CD4-positive, alpha-beta T cell treated with Interleukin-6 for 4 hours (primary cell): Measurements from ENCODE around the gene MAST2.
"Not testable (repeated sequence)": the region's sequence is repeated elsewhere in the genome, so short reads cannot be mapped to it uniquely, and the experiment has no call there.

Source experiments
- DNase-seq: peaks from one replicate; pipeline ENCODE4 v3.0.0-alpha.2; 2020; ENCODE audit warnings: mixed read lengths

The MAST2 gene

DNA sequence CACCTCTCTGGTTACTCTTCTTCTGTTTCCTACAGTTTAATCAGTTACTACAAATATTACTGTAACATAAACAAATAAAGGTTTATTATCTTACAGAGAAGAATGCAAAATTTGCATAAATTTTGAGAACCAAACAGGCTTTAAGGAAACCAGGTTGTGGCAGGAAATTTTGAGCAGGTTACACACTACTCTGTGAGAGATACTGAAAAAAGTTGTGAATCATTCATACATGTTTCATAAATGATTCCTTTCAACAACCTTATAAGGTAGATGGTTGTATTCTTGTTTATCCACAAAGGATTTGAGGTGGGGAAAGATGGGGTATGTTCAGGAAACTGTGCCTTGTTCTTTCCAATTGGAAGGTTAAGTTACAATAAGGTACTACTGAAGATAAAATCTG lies 58.6 kb downstream of the MAST2 start:
- DNase-seq: no peak

DNA sequence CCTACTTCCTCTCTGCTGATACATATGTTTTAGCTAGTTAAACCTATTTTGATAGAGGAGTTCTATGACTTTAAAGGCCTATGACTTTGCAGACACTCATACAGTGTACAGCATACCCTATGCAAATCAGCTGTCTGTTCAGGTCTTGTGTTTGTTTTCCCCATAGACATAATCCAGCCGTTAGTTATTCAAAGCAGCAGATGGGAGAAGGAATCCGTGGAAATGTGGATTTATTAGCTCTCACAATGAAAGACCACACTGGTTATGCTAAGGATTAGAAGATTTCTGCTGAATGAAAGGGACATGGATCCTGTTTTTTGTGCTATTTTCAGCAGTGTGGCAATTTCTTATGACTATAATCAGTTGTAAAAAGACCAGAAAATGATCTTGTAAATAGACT lies 59.8 kb downstream of the MAST2 start:
- DNase-seq: no peak

DNA sequence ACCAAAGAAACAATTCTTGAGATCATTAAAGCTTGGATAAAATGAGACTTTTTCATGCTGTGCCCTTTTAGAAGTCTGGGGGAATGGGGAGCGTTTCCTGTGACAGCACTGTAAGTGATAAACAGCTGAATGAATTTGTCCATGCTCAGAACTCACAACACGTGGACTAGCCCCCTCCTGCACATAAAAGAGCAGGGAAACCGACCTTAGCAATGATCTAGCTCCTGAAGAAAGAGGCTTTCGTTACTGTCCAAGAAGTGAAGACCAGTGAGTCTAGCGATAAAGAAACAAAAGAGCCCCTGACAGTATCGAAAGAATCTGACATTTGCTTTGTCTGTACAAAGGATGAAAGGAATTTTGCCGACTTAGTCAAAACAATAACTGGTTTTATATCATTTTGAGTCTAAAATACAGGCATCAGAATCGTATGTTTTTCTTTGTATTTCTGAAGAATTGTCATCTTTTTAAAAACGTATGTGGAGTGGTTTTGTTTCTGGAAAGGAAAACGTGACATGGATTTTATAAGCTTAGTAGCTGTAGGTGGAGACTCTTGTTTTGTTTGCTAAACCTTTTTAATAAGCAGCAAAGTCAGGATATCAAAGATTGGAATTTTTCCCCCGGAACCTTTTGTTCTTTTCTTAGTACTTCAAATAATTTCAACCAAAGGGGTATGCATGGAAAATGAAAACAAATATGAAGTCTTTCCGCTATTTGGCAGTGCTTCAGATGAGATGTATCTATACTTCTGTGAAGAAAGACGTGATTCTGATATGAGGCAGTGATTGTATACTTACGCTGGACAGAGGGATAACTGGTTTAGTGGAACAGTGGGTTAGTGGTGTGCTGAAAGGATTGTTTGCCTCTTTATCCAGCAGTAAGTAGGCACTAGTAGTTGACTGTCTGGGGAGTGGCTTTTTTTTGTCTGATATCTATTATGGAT lies 61.0 kb downstream of the MAST2 start:
- no peak for DNase-seq

DNA sequence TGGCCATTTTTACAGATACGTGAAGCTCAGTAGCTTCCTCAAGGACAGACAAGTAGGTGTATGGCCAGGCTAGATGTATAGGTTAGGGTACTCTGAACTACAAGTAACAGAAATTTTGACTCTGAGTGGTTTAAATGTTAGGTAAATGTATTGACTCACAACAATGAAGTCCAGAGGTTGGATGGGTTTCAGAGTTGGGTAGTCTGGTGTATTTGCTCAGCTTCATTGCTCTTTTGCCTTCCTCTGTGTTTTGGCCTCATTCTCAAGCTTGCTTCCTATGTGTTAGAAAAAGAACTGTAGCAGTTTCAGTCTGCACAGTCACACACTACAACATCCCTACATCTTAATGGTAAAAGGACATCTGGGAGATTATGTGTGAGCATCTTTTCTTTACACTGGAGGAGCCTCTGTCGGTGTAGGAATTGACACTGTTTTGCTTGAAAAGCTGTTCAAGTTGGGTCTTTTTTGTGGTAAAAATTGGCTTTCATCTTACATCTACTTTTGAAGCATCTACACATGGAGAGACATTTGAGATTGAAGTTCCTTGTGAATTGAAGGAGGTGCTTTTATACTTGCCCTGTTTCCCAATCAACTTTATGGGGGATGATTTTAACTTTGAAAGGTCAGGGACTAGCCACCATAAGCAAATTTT lies 64.4 kb downstream of the MAST2 start:
- no peak for DNase-seq

DNA sequence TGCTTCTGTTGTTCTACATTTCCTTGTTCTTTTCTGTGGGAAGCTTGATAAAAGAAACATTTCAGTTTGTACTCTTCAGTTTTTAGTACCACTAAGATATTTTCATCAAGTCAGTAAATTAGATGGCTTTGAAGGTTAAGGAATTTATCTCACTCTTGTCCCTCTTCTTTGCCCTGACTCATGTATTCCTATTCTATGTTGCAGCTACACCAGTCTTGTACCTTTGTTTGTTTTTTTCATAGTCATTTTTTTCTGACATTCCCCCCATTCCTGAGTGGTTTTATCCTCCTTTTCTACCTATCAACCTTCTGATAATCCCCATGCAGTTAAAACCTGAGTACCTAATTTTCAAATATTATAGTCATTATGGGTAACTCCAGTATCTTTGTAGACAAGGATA lies 65.4 kb downstream of the MAST2 start:
- no peak for DNase-seq

DNA sequence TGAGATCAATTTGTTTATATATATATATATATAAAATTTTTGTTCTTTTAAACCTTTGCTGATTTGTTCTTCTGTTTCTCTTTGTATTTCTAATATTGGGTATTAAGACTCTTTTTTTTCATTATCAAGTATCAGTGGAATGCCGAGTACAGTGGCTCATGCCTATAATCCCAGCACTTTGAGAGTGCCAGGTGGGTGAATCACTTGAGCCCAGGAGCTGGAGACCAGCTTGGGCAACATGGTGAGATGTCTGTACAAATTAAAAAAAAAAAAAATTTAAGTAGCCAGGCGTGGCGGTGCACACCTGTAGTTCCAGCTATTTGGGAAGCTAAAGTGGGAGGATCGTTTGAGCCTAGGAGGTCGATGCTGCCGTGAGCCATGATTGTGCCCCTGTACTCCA lies 67.1 kb downstream of the MAST2 start:
- DNase-seq: no peak

DNA sequence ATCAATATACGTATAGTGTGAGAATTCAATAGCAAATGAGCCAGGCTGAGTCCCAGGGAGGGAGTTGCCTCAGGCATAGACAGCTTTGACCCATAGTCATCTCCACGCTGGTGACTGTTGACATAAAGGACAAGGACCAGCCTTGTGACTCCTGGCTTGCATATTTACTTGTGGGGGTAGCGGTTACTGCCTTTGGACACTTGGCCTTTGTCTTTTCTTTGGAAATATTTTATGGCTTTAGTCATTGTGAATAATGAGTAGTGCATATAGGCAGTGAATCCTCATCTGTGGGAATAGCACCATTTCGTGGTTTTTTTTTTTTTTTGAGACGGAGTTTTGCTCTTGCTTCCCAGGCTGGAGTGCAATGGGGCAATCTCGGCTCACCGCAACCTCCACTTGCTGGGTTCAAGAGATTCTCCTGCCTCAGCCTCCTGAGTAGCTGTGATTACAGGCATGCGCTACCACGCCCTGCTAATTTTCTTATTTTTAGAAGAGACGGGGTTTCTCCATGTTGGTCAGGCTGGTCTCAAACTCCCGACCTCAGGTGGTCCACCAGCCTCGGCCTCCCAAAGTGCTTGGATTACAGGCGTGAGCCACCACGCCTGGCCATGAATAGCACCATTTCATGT lies 68.9 kb downstream of the MAST2 start:
- not testable (repeated sequence) for DNase-seq

DNA sequence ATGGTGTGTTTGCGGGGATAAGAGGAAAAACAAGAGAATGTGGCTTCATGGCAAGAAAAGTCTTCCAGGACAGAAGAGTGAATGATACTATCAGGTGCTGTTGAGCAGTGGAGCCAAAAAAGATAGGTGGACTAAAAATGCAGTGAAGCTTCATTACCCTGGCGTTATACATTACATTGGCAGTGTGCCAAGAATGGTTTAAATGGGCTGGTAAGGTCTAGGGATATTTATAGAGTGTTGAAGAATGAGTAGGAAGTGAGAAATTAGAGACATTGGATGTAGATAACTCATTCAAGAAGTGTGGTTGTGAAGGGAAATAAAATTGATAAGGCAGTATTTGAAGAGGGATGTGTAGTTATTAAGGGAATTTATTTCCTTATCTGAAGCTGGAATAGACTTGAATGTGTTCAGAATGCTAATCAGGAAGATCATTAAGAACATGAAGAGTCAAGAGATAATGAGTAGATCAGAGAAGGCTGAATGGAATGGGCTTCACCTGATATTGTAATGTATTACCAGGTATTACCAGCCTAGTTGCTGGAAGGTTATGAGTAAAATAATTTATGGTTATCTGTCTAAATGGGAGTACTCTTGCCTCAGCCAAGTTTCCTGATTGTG lies 72.7 kb downstream of the MAST2 start:
- no peak for DNase-seq

DNA sequence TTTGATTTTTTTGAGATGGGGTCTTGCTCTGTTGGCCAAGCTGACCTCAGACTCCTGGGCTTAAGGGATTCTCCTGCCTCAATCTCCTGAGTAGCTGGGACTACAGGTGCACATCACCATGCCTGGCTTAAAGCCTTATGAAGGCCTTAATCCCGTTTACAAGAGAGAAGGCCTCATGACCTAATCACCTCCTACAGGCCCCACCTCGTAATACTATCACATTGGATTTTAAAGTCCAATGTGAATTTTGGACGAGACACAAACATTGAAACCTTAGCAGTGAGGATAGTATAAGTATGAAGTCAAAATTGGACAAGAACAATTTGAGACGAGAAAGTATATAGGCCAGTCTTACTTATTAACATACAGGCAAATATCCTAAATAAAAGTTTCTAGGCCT lies 73.9 kb downstream of the MAST2 start:
- no peak for DNase-seq

DNA sequence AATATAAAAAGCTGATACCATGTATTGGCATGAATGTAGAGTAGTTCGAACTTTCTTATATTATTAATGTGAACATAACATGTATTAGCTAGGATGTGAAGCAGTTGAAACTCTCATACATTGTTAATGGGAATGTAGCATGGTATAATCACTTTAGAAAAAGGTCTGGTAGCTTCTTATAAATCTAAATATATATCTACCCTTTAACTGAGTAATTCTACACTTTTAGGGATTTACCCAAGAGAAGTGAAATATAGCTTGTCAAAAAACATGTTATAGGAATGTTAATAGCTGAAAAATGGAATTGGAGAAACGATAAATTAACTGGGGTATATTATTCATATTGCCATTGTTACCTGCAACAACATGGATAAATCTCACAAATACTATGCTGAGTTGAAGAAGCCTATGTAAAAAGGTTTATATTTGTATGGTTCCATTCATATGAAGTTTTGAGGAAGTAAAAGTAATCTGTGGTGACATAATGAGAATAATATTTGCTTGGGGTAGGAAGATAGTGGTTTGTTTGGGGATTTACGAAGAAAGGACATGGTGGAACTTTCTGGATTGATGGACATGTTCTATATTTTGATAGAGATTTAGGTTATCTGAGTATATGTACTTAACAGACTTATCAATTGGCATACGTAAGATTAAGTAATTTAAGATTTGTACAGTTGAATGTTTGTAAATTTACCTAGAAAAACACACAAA lies 76.6 kb downstream of the MAST2 start:
- no peak for DNase-seq

DNA sequence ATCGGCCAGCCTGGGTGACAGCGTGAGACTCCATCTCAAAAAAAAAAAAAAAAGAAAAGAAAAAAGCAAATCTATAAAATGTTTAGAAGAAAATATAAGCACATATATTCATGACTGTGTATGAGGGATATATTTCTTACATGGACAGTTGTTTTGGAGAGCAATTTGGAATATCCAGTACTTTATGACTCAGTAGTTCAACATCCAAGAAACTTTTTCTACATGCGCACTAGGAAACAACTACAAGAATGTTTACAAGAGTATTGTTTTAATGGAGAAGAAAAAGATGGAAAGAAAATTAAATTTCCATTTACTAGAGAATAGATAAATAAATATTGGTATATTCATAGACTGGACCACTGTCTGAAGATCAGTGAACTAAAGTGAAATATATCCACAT lies 77.5 kb downstream of the MAST2 start:
- no peak for DNase-seq

DNA sequence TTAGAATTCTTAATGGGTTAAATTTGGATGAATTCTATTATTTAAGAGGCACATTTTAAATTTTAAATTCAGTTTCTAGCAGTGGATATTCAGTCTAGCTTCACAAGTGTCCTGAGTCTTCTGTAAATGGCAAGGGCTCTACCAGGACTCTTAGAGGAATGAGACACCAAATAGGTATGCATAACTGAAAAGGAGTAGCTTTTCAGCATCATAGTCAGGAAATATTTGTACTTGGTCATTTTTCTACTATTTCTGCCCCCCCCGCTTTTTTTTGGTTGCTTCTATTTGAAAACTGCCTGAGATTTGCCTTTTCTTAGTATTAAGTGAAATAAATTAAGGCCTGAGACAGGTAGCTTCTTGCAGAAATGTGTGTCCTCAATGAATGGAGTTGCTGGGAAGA lies 80.2 kb downstream of the MAST2 start:
- no peak for DNase-seq

DNA sequence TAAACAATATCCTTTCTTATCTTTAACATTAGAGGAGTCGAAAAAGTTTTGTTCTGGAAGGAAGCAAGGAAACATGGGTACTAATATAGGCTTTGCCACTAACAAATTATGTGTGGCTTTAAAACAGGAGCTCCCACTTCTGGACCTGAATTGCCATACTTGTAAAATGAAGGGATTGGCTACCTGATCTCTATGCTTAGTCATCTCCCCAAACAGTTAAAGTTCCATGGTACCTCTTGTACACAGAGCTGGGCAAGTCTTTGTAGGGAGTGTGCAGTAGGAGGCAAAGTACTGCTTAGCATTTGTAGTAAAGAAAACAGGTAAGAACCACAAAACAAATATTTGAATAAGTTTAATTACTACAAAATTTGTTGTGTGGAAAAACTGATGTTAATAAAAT lies 81.3 kb downstream of the MAST2 start:
- no peak for DNase-seq

DNA sequence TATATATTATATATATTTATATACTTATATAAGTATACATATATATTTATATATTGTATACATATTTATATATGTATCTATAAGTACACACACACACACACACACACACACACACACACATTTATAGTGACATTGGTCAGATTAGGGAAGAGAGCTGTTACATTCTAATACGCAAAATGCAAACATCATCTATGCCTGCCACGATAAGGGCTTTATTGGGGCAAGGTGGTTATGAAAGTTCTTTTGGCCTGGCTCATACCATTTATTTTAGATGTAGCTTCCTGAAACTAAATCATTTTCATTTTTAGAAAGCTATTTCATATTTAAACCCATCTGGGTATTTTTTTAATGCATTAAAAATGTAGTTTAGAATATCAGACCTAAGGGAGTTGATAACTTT lies 82.8 kb downstream of the MAST2 start:
- DNase-seq: no peak

DNA sequence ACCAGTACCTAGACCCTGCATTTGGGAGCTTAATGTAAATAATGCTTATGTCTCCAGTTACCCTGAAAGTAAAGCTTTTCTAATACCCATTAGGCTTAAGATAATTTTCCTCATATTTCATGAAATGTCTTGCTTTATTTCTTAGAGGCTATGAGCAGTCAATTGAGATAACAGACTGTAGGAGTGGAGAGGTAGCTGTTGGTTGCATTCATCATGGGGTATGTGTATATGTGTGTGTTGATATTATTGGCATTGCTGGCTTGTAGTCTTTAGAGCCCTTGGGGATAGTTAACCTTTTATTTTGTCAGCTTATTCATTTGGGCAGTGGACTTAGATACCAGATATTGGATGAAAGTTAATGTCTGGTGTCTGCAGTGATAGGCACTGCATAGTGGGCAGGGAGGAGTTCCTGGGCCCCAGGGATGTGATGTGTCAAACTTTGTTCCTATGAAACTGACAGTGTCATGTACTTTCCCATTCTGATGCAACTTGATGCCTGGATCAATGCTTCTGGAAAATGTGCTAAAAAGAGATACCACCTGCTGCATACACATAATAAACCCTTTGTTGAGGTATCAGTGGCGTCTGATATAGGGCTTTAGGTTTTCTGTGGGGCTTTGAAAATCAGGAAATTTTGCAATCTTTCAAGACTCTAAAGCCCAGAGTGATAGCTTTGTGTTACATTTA lies 83.9 kb downstream of the MAST2 start:
- no peak for DNase-seq

DNA sequence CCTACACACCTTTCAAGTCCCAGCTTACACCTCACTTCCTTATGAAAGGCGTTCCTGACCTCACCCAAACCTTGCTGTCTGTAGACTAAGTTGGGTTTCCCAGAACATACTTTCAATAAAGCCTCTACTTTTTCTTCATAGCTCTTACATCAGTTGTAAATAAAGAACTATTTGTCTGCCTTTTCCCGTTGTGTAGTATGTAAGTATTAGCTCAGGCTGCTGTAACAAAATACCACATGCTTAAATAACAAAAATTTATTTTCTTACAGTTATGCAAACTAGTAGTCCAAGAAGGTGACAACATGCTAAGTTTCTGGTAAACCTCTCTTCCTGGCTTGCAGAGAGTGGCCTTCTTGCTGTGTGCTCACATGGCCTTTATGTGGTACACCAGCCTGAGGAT lies 86.7 kb downstream of the MAST2 start:
- no peak for DNase-seq

DNA sequence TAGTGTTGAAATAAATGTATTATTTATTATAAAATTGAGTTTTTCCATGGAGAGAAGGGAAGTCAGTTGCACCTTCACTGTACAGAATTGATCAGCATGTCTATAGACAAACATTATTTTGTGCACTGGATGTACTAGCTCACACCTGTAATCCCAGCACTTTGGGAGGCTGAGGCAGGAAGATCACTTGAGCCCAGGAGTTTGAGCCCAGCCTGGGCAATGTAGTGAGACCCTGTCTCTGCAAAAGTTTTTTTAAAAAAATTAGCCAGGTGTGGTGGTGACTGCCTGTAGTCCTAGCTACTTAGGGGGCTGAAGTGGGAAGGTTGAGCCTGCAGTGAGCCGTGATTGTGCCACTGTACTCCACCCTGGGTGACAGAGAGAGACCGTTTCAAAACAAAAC lies 87.7 kb downstream of the MAST2 start:
- no peak for DNase-seq

DNA sequence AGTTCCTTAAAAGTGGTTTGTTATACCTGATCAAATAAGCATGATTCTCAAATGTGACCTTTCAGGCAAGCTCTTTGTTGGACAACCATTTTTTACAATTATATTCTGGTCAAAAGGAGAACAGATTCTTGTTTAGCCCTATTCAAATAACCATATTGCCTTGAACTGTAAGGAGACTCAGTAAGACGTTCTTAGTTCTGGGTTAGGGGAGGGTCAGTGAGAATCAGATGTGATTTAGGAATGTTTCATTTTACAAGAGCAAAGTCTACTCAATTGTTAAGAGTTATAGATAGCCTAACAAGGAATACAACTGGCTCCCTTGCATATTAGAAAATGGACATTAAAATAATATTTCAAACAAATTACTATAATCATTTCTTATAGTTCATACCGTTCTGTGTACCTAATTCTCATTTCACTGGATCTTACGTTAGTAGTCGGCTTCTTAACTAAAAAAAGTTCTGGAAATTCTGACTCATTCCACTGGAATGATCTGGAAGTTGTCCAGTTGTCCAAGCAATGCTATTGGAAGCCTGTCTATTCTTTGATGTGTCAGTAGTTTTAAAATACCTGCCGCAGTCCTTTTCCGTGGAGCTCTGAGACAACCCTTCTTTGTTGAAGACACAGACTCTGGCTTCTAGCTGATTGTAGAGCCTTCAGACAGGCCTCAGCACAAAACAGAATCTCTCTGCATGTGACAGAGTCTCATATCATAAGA lies 88.8 kb downstream of the MAST2 start:
- no peak for DNase-seq

DNA sequence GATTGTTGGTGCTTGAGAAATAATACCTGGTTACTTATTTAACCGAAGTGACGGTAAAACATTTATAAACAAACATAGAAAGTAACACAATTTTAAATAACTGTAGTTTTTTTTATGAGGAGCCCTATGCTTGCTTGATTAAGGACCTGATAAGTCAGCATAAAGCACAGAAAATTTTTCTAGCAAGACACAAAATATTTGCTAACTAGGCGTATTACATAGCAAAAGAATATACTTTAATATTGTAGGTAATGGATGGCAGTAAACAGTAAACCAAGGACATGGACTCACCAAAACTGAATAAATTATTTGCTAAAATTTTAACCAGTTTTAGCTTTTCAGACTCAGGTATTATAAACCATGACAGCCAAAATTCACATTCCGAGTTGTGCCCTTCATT lies 90.9 kb downstream of the MAST2 start:
- no peak for DNase-seq

DNA sequence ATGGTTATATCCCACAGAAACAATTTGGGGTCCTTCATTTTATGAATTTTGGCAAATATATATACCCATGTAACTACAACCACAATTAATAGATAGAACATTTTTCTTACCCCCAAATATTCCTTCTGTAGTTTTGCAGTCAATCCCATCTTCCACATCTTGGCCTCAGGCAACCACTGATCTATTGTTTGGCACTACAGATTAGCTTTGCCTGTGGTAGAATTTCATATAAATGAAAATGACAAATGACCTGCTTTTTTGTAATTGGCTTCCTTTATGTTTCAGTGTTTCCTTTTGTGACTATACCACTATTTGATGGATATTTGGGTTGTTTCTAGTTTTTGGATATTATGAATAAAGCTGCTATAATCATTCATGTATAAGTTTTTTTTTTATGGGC lies 91.5 kb downstream of the MAST2 start:
- no peak for DNase-seq

DNA sequence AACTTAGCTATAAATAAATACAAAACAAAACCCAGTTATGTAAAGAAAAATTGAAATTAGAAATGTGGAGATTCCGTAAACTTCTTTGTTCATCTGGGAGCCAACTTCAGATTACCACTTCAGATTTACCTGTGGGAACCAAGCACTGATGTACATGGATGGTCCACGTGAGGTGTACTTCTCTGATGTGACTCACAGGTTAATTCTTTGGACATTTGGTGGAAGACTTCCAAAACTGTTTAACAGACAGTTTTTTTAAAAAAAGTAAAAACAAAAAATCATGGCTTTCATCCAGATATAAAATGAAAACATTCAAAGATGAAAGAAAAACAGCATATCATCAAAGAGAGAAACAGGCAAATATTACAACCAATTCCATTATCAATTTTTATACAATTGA lies 92.0 kb downstream of the MAST2 start:
- DNase-seq: no peak

DNA sequence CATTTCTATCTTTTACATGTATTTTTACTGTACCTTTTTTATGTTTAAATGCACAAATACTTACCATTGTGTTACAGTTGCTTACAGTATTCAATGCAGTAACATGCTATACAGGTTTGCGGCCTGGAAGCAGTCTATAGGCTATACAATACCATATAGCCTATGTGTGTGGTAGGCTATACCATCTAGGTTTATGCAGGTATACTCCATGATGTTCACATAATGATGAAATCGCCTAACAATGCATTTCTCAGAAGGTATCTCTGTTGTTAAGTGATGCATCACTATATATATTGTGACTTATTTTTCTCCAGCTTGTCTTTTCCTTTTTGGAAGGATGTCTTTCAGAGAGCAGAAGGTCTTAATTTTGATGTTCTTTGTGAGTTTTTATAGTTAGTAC lies 103.5 kb downstream of the MAST2 start:
- DNase-seq: no peak
